K562 (cell line): Measurements from ENCODE around the gene PLD5. TPM values are rescaled to one million over a fixed set of nuclear protein-coding genes. Genes with fewer than 3 reads are reported as not detected.

Experiments used
- ATAC-seq: fragments of 200-7000 bp; cut with Tn5 transposase; 3 replicates; pipeline ENCODE4 v1.9.1; 2020; ENCODE audit warnings: moderate library complexity
- BruUV-seq: library from RNA; stranded (reverse); fragments of 400-500 nt; replicated peaks from 2 replicates; lab custom pipeline; 2021; lab: Mats Ljungman, UMichigan
- CTCF ChIA-PET: fragments of 300-600 bp; formaldehyde crosslinking; extraction: SDS; loops from one replicate; lab custom pipeline; 2021; ENCODE audit warnings: low intra/inter-chr PET ratio; lab: Yijun Ruan, JAX
- POLR2A ChIA-PET: fragments of 300-600, 350-650 bp; sonication (Branson Sonifier 250); formaldehyde crosslinking; extraction: SDS; loops from one replicate; lab custom pipeline; 2021; ENCODE audit warnings: antibody characterized with exemption, inconsistent platforms; lab: Yijun Ruan, JAX
- DNase-seq, 4 experiments: peaks; one replicate each; pipeline versions ENCODE4 v3.0.0 to v3.0.0-alpha.2; 2011 to 2018; ENCODE audit warnings: low spot score in 3 of 4, mixed read lengths in 3 of 4; ENCODE audit errors: extremely low read depth in 1 of 4
- FAIRE-seq: peaks from 2 replicates; lab custom pipeline; 2011; peaks lifted over from hg19 to GRCh38; lab: Jason Lieb, UNC
- H2AFZ ChIP-seq: 2 replicates; pipeline ENCODE4 v1.6.0; 2011; ENCODE audit warnings: low read depth, low read length, control low read depth, inconsistent platforms
- H3K27ac ChIP-seq: fragments of 200-600 bp; 3 replicates; pipeline ENCODE4 v1.8.0; 2011; ENCODE audit warnings: low read depth, mild to moderate bottlenecking, control low read depth, inconsistent platforms, low read length, moderate library complexity, mixed read lengths; ENCODE audit errors: extremely low read depth
- H3K27me3 ChIP-seq, 2 experiments: fragments of 300-600 bp in 1 of 2; 2 replicates in 1 of 2; 3 replicates in 1 of 2; pipeline versions ENCODE4 v1.6.0 to v1.8.0; 2011; ENCODE audit warnings: inconsistent platforms in 2 of 2, low read length in 2 of 2, mild to moderate bottlenecking in 1 of 2, mixed read lengths in 1 of 2, moderate library complexity in 1 of 2; ENCODE audit not compliant: control insufficient read depth in 2 of 2, insufficient read depth in 2 of 2
- H3K36me3 ChIP-seq: fragments of 300-600 bp; 3 replicates; pipeline ENCODE4 v1.8.0; 2011; ENCODE audit warnings: mild to moderate bottlenecking, low read length, inconsistent platforms; ENCODE audit not compliant: control insufficient read depth, insufficient read depth
- H3K4me1 ChIP-seq, 2 experiments: fragments of 200-600 bp in 1 of 2; replicated peaks in 1 of 2; 2 replicates in 1 of 2; 3 replicates in 1 of 2; pipeline versions ENCODE4 v1.5.1 to v1.8.0; 2011; ENCODE audit warnings: inconsistent platforms in 2 of 2, low read length in 2 of 2, mild to moderate bottlenecking in 1 of 2, mixed read lengths in 1 of 2, moderate library complexity in 1 of 2; ENCODE audit not compliant: control insufficient read depth in 2 of 2, insufficient read depth in 2 of 2
- H3K4me2 ChIP-seq: 2 replicates; pipeline ENCODE4 v1.6.1; 2011; ENCODE audit warnings: low read length, control low read depth, inconsistent platforms, mixed read lengths; ENCODE audit not compliant: insufficient read depth
- H3K4me3 ChIP-seq: fragments of 200-600 bp; sonication (generic), shearing (Covaris generic); 2 replicates; pipeline ENCODE4 v1.5.1; 2016; ENCODE audit warnings: control low read depth, inconsistent platforms
- H3K79me2 ChIP-seq: fragments of 200-600 bp; 3 replicates; pipeline ENCODE4 v1.8.0; 2011; ENCODE audit warnings: low read length, inconsistent platforms; ENCODE audit not compliant: control insufficient read depth, insufficient read depth
- H3K9ac ChIP-seq, 2 experiments: 2 replicates each; pipeline versions ENCODE4 v1.6.0 to v1.6.1; 2011; ENCODE audit warnings: low read depth in 2 of 2, low read length in 2 of 2, control low read depth in 1 of 2, inconsistent platforms in 1 of 2, mild to moderate bottlenecking in 1 of 2, mixed read lengths in 1 of 2; ENCODE audit not compliant: insufficient read depth in 1 of 2
- H3K9me1 ChIP-seq: one replicate; pipeline ENCODE4 v1.6.0; 2011; ENCODE audit warnings: inconsistent platforms, mild to moderate bottlenecking, low read length, moderate library complexity; ENCODE audit not compliant: control insufficient read depth, insufficient read depth
- H3K9me3 ChIP-seq: replicated peaks from 2 replicates; pipeline ENCODE4 v1.5.1; 2011; ENCODE audit warnings: low read depth, low read length, inconsistent platforms; ENCODE audit not compliant: control insufficient read depth, insufficient read depth
- H4K20me1 ChIP-seq: replicated peaks from 2 replicates; pipeline ENCODE4 v1.6.1; 2011; ENCODE audit warnings: low read length, inconsistent platforms, mixed read lengths; ENCODE audit not compliant: control insufficient read depth, insufficient read depth
- BCOR ChIP-seq: fragments of 450-650 bp; IDR thresholded peaks from 2 replicates; pipeline ENCODE4 v1.6.1; 2016
- CTCF ChIP-seq, 3 experiments: IDR thresholded peaks in 2 of 3; conservative IDR thresholded peaks in 1 of 3; 2 replicates each; pipeline ENCODE4 v1.5.1; 2011 to 2012; ENCODE audit warnings: low read length in 3 of 3, mild to moderate bottlenecking in 3 of 3, control low read depth in 2 of 3, improper control_type of control experiment in 1 of 3, inconsistent platforms in 1 of 3, low read depth in 1 of 3, mixed read lengths in 1 of 3, moderate library complexity in 1 of 3; ENCODE audit not compliant: insufficient read depth in 2 of 3
- MEIS2 ChIP-seq: fragments of 450-650 bp; IDR thresholded peaks from 2 replicates; pipeline ENCODE4 v1.6.1; 2014; ENCODE audit warnings: mild to moderate bottlenecking; ENCODE audit not compliant: partially characterized antibody
- MTA2 ChIP-seq: fragments of 450-650 bp; IDR thresholded peaks from 2 replicates; pipeline ENCODE4 v1.6.1; 2016; ENCODE audit warnings: low read depth
- NR1H2 ChIP-seq: sonication (generic); formaldehyde crosslinking; IDR thresholded peaks from 2 replicates; pipeline ENCODE4 v1.4.0; 2020; ENCODE audit warnings: mild to moderate bottlenecking, missing genetic modification reagents
- RAD21 ChIP-seq, 2 experiments: fragments of 250-450 bp in 1 of 2; fragments of 450-650 bp in 1 of 2; sonication (Bioruptor Pico) in 1 of 2; formaldehyde crosslinking in 1 of 2; IDR thresholded peaks in 1 of 2; conservative IDR thresholded peaks in 1 of 2; 2 replicates each; pipeline versions ENCODE4 v1.4.0 to v1.8.0; 2020 to 2022; ENCODE audit warnings: mild to moderate bottlenecking in 2 of 2, moderate library complexity in 1 of 2
- REST ChIP-seq, 2 experiments: fragments of 450-650 bp; formaldehyde crosslinking in 1 of 2; IDR thresholded peaks; 2 replicates each; pipeline versions ENCODE4 v1.4.0 to v1.6.1; 2014 to 2020; ENCODE audit warnings: mild to moderate bottlenecking in 2 of 2, borderline replicate concordance in 1 of 2, low read depth in 1 of 2
- ZNF174 ChIP-seq: fragments of 250-450 bp; sonication (Bioruptor Pico); IDR thresholded peaks from 2 replicates; pipeline ENCODE4 v1.4.0; 2020; ENCODE audit warnings: mild to moderate bottlenecking
- ZNF507 ChIP-seq: conservative IDR thresholded peaks from 2 replicates; pipeline ENCODE4 v1.6.1; 2017; ENCODE audit warnings: missing genetic modification characterization, missing compliant biosample characterization
- WGBS: fragments of 100-300 bp; shearing (Covaris generic); methylation state at CpG from one replicate; pipeline ENCODE4 v1.1.6; 2016; ENCODE audit warnings: low coverage, mixed read lengths; ENCODE audit not compliant: insufficient coverage; ENCODE audit errors: missing lambda C conversion rate; 5-methylcytosine and 5-hydroxymethylcytosine counted together
- in situ Hi-C: fragments of 300-500 bp; cut with MboI; formaldehyde crosslinking; loops from 4 replicates; pipeline ENCODE4 v1.15.0; 2018; ENCODE audit warnings: inconsistent platforms, mixed read lengths
- intact Hi-C: fragments of 100-400 bp; cut with micrococcal nuclease; formaldehyde crosslinking; loops from 2 replicates; pipeline ENCODE4 v1.14.2; 2022
- polyA plus RNA-seq, 8 experiments: library from polyadenylated mRNA; depleted of rRNA in 4 of 8; stranded (reverse) in 5 of 8; unstranded in 3 of 8; fragments of >200 nt; fragmentation: Nextera tagmentation in 2 of 8; fragmentation: Illumina TruSeq in 1 of 8; extraction: Ambion mirVana in 2 of 8; extraction: Trizol in 1 of 8; gene quantifications; 2 replicates each; pipeline versions ENCODE4 v1.2.1 to v1.2.3, GENCODE V29; 2011 to 2014; ENCODE audit warnings: inconsistent platforms in 1 of 8, missing spikeins in 1 of 8
- total RNA-seq, 7 experiments: library from RNA; depleted of rRNA in 6 of 7; stranded (reverse); fragments of >200 nt in 6 of 7; fragmentation: Illumina TruSeq in 2 of 7; extraction: Trizol in 2 of 7; gene quantifications; 2 replicates each; pipeline versions ENCODE4 v1.2.1 to v1.2.3, GENCODE V29; 2011 to 2021; ENCODE audit warnings: low replicate concordance in 1 of 7

Gene PLD5
- total and polyA plus RNA-seq, 9 of the 15 experiments (the other 6 are each of a cell fraction or from before 2014, with no cell fraction given), result not detected

- H3K4me2 ChIP-seq, result no peak overlapping the region
- intact Hi-C loops, result loop anchor here (10.0 kb wide), 1 partner anchor 430 kb away; no protein-coding TSS in a partner anchor
- peak; percentile 69 for FAIRE-seq
- TF ChIP-seq ZNF507 (tag) (no peak), MTA2 (no peak), ZNF174 (CRISPR knock-in tag) (no peak), REST (IDR thresholded peaks at IDR 0.05; ENCODE audit: borderline replicate concordance) (peak; percentile 40; the same call in 1 of the 2 replicates), REST (CRISPR knock-in tag; IDR thresholded peaks at IDR 0.05; ENCODE audit: low read depth) (no peak), BCOR (no peak), MEIS2 (peak; percentile 30), RAD21 (CRISPR knock-in tag; conservative IDR thresholded peaks at IDR 0.05 in 1 of 2, IDR thresholded peaks at IDR 0.05 in 1 of 2) (peak; percentile 50 to 70), CTCF (IDR thresholded peaks at IDR 0.05 in 2 of 3, conservative IDR thresholded peaks at IDR 0.05 in 1 of 3; ENCODE audit: insufficient read depth in 2 of 3, low read depth in 1 of 3, low read length in 3 of 3) (peak; percentile 56 to 76 (median 66)), NR1H2 (no peak)
Observed at GRCh38 chr1:242454262-242455051, 70.0 kb downstream of the PLD5 start.

More at GRCh38 chr1:242454262-242455051, 70.0 kb downstream of the PLD5 start:
- ATAC-seq (peak; percentile 86), DNase-seq (peak; percentile 45 to 52 (median 50))
- no peaks in the 10 kb centered on the region for H3K4me1 ChIP-seq
- H3K27ac ChIP-seq, result no peak overlapping the region
- in situ Hi-C loops, result loop anchor here (10.0 to 25.0 kb wide), 3 partner anchors 567 to 1808 kb away; no protein-coding TSS in a partner anchor
- H3K79me2 ChIP-seq, result no peaks in the 10 kb centered on the region
- H3K9me3 ChIP-seq, result no peaks in the 10 kb centered on the region
- no peaks in the 10 kb centered on the region for H3K36me3 ChIP-seq
- ChIA-PET CTCF (interaction anchor here (0.6 to 2.1 kb wide), 4 partner anchors 18 to 1818 kb away, joined by 3 to 9 read pairs (median 3); no protein-coding TSS in a partner anchor), POLR2A (interaction anchor here (0.6 kb wide), 1 partner anchor 588 kb away, joined by 3 read pairs; no protein-coding TSS in a partner anchor)
- BruUV-seq, result no TSS peak
- no peaks in the 10 kb centered on the region for H3K27me3 ChIP-seq
- no peak overlapping the region for H3K9ac ChIP-seq
- H4K20me1 ChIP-seq, result no peaks in the 10 kb centered on the region
- no peak overlapping the region for H2AFZ ChIP-seq
- no peaks in the 10 kb centered on the region for H3K9me1 ChIP-seq
- WGBS, result under 1% methylated on average over 9 of the region's 9 CpGs
- no peak overlapping the region for H3K4me3 ChIP-seq
